Lower leg skin (tissue), 4 donors: Measurements from ENCODE around the gene EDC3. TPM values are rescaled to one million over a fixed set of nuclear protein-coding genes. Genes with fewer than 3 reads are reported as not detected.

Source experiments
- DNase-seq, 2 donors: peaks; one replicate each; pipeline ENCODE4 v3.0.0-alpha.2; 2019; ENCODE audit warnings: low spot score in 2 of 2
- H3K4me3 ChIP-seq: fragments of 200-600 bp; sonication (generic); 2 replicates; pipeline ENCODE4 v1.5.1; 2017; ENCODE audit warnings: mild to moderate bottlenecking, low read depth; ENCODE audit not compliant: poor library complexity, severe bottlenecking
- CTCF ChIP-seq, 3 donors: fragments of 450-650 bp; IDR thresholded peaks; one replicate each; pipeline ENCODE4 v1.5.1; 2016; ENCODE audit warnings: antibody characterized with exemption in 3 of 3, mild to moderate bottlenecking in 3 of 3, moderate library complexity in 2 of 3
- POLR2A ChIP-seq, 2 donors: fragments of 450-650 bp; IDR thresholded peaks; one replicate each; pipeline ENCODE4 v1.6.1; 2016 to 2017; ENCODE audit warnings: antibody characterized with exemption in 2 of 2, mild to moderate bottlenecking in 1 of 2, moderate library complexity in 1 of 2
- WGBS, 2 donors: methylation state at CpG; one replicate each; pipeline ENCODE4 v1.1.5; 2018; 5-methylcytosine and 5-hydroxymethylcytosine counted together
- intact Hi-C: fragments of 100-400 bp; cut with DNase I; formaldehyde crosslinking; loops from one replicate; pipeline ENCODE4 v1.15.0; 2023; ENCODE audit warnings: low total_unique reads
- total RNA-seq, 4 donors: library from RNA; depleted of rRNA; stranded (reverse); fragments of >200 nt; gene quantifications; one replicate each; pipeline ENCODE4 v1.1.0, GENCODE V29; 2016

EDC3 gene
- total RNA-seq, 4 donors from 2014 or later = 11.2 to 33.6 (median 17.6) TPM

DNA sequence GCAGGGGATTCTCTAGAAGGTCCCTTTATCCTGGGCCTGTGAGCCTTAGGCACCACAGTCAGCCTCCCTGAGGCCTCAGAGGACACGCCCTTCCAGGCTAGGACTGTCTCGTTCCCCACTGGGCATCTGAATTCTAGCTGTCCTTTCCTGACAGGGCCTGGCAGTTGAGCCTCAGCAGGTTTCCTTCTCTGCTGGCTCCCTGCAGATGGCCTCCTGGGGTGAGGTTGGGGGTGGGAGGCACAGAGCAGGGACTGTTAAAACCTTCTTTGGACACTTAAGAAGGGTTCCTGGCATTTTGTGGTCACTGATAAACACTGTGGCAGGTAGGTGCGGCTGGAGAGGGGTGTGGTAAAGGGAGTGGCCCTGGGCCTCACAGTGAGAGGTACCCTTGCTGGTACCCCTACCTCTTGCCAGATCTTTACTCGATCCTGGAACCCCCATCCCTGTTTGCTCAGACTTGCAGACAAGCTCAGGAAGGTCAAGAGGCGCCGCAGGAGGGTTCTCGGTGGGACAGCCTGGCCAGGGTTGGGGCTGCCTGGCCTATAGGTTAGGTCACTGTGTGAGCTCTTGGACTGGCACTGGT lies 71.7 kb downstream of the EDC3 start:
- intact Hi-C loops = no loop called here
- 77 to 81% methylated on average over 7 of the region's 7 CpGs for WGBS, 2 donors
- no peak for DNase-seq
- H3K4me3 ChIP-seq = no peak overlapping the region
- no peak for TF ChIP-seq CTCF (IDR thresholded peaks at IDR 0.05)
- TF ChIP-seq POLR2A (IDR thresholded peaks at IDR 0.05) = no peak

DNA sequence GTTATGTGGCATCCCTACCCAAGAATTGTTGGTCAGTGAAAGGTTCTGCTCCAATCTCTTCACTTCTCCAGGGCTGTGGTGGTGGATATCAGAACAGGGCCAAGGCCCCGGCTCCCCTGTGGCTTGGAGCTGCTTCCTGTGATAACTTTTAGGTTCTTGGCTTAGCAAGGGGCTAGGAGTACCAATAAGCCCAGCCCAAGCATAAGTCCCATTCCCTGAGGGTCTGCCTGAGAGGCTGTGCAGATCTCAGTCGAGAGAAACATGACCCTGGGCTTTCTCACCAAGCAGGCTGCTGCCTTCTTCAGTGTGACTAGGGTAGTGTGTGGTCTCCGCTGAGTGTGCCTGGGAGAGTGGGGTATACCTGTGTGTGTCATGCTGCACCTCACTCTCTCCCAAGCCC lies 73.1 kb downstream of the EDC3 start:
- 75 to 85% methylated on average over 2 to 3 of the region's 3 CpGs for WGBS, 2 donors
- intact Hi-C loops = no loop called here
- no peak overlapping the region for H3K4me3 ChIP-seq
- no peak for DNase-seq
- no peak for TF ChIP-seq POLR2A (IDR thresholded peaks at IDR 0.05)
- no peak for TF ChIP-seq CTCF (IDR thresholded peaks at IDR 0.05)

DNA sequence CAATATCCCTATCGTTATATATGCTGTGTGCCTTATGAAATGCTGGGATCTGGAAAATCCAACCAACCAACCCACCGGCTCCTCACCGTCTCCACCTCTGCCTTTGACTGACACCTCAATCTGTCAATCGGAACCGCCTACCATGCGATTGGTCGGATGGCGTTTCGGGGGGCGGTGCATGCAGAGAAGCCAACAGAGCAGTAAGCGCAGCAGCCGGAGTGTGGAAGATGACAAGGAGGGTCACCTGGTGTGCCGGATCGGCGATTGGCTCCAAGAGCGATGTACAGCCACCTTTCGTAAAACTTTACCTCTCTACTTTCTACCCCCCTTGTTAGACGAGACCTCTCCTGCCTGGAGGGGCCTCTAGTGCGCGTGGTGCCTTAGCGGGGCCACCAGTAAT lies 73.9 kb downstream of the EDC3 start:
- DNase-seq = no peak
- TF ChIP-seq POLR2A (IDR thresholded peaks at IDR 0.05) (no peak), CTCF (IDR thresholded peaks at IDR 0.05) (no peak)
- WGBS, 2 donors = 88 to 90% methylated on average over 21 of the region's 21 CpGs
- H3K4me3 ChIP-seq = no peak overlapping the region
- intact Hi-C loops = no loop called here

GRCh38 chr15:74621546-74621920 lies 74.3 kb downstream of the EDC3 start:
- 72 to 77% methylated on average over 8 to 16 of the region's 16 CpGs for WGBS, 2 donors
- DNase-seq = no peak
- TF ChIP-seq CTCF (IDR thresholded peaks at IDR 0.05) = no peak
- TF ChIP-seq POLR2A (IDR thresholded peaks at IDR 0.05) = no peak
- no peak overlapping the region for H3K4me3 ChIP-seq
- intact Hi-C loops = no loop called here

DNA sequence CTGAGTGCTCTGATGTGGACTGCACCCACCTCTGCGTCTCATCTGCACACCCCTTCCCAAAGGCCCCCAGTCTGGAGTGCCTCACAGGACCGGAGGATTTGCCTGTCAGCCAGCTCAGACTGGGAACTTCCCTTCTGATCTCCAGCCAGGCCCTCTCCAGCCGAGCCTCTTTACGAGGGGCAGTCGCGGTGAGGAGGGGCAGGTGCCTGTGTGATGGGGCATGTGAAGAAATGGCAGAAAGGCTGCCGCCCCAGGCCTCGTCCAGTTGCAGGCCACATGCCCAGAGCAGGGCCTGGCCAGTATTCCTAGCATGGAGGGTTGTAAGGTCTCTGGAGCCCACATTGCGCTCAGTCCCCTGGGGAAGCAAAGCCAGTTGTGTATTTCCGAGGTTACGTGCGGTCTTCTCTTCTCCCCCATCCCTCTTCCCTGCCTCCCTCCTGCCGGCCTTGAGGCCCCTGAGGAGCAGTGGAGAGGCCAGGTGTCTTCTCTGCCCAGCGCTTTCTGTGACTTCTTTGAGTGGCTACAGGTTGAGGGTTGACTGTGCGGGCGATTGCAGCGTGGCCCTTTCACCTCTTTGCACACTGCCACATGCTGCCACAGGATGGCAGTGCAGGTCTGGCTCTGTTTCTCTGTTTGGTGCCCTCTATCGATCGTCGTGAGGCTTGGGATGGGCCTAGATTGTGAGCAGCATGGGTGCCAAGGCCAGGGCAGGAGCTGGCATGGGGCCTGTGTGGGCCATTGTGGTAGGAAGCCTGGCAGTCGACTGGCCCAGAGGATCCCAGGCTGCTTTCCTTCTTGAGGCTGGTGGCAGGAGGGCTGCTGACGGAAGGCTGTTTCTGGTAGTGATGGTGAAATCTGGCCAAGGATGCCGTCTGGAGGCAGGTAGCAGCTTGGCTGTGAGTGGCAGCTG lies 74.9 kb downstream of the EDC3 start:
- peak; percentile 45 to 89 for DNase-seq
- 52 to 53% methylated on average over 22 to 23 of the region's 23 CpGs for WGBS, 2 donors
- H3K4me3 ChIP-seq = no peak overlapping the region
- intact Hi-C loops = no loop called here
- TF ChIP-seq CTCF (IDR thresholded peaks at IDR 0.05) (peak in 1 of 3 donors; percentile 19), POLR2A (IDR thresholded peaks at IDR 0.05) (no peak)
